Endothelial cell of umbilical vein (primary cell): Measurements from ENCODE around the gene DGLUCY. TPM values are rescaled to one million over a fixed set of nuclear protein-coding genes. Genes with fewer than 3 reads are reported as not detected.

Experiments
- BruUV-seq: library from RNA; stranded (reverse); fragments of 400-500 nt; replicated peaks from 2 replicates; lab custom pipeline; 2021; lab: Mats Ljungman, UMichigan
- CTCF ChIA-PET: fragments of 300-600, 350-600 bp; sonication (Branson Sonifier 250); formaldehyde crosslinking; loops from one replicate; lab custom pipeline; 2021; ENCODE audit warnings: antibody characterized with exemption, inconsistent platforms; lab: Charles Lee
- POLR2A ChIA-PET: fragments of 300-600, 350-600 bp; sonication (Branson Sonifier 250); formaldehyde crosslinking; loops from one replicate; lab custom pipeline; 2021; ENCODE audit warnings: antibody characterized with exemption, inconsistent platforms; lab: Charles Lee
- DNase-seq: peaks from one replicate; pipeline ENCODE4 v3.0.0-alpha.2; 2011; ENCODE audit warnings: low read depth, low spot score
- FAIRE-seq: peaks from 2 replicates; lab custom pipeline; 2011; peaks lifted over from hg19 to GRCh38; lab: Jason Lieb, UNC
- H2AFZ ChIP-seq: 2 replicates; pipeline ENCODE4 v1.6.0; 2012; ENCODE audit warnings: low read depth, low read length, control low read depth, inconsistent platforms
- H3K27ac ChIP-seq: 2 replicates; pipeline ENCODE4 v1.5.1; 2011; ENCODE audit warnings: low read depth, mild to moderate bottlenecking, control low read depth, low read length, moderate library complexity; ENCODE audit not compliant: insufficient read depth
- H3K27me3 ChIP-seq, 2 experiments: 2 replicates each; pipeline versions ENCODE4 v1.6.0 to v1.6.1; 2011; ENCODE audit warnings: low read length in 2 of 2, mixed read lengths in 1 of 2; ENCODE audit not compliant: control insufficient read depth in 2 of 2, insufficient read depth in 2 of 2
- H3K36me3 ChIP-seq, 2 experiments: 2 replicates in 1 of 2; 3 replicates in 1 of 2; pipeline ENCODE4 v1.5.1; 2011; ENCODE audit warnings: low read length in 2 of 2, mild to moderate bottlenecking in 1 of 2, moderate library complexity in 1 of 2; ENCODE audit not compliant: control insufficient read depth in 2 of 2, insufficient read depth in 2 of 2; ENCODE audit errors: extremely low read depth in 1 of 2
- H3K4me1 ChIP-seq: 3 replicates; pipeline ENCODE4 v1.5.1; 2011; ENCODE audit warnings: mild to moderate bottlenecking, low read length; ENCODE audit not compliant: control insufficient read depth, insufficient read depth; ENCODE audit errors: extremely low read depth
- H3K4me2 ChIP-seq: 2 replicates; pipeline ENCODE4 v1.6.1; 2011; ENCODE audit warnings: low read length, control low read depth, mixed read lengths; ENCODE audit not compliant: insufficient read depth
- H3K4me3 ChIP-seq, 3 experiments: fragments of 200-600 bp in 1 of 3; sonication (generic), shearing (Covaris generic) in 1 of 3; replicated peaks in 1 of 3; 2 replicates each; pipeline ENCODE4 v1.5.1; 2011 to 2016; ENCODE audit warnings: control low read depth in 3 of 3, low read length in 3 of 3, mild to moderate bottlenecking in 2 of 3, inconsistent platforms in 1 of 3, low read depth in 1 of 3, moderate library complexity in 1 of 3; ENCODE audit not compliant: insufficient read depth in 1 of 3
- H3K79me2 ChIP-seq: 2 replicates; pipeline ENCODE4 v1.6.0; 2012; ENCODE audit warnings: low read length, inconsistent platforms; ENCODE audit not compliant: control insufficient read depth, insufficient read depth
- H3K9ac ChIP-seq: replicated peaks from 2 replicates; pipeline ENCODE3; 2011; ENCODE audit warnings: low read length, control low read depth; ENCODE audit not compliant: insufficient read depth; ENCODE audit errors: extremely low read depth
- H3K9me1 ChIP-seq: replicated peaks from 3 replicates; pipeline ENCODE4 v1.6.0; 2011; ENCODE audit warnings: mild to moderate bottlenecking, low read length; ENCODE audit not compliant: control insufficient read depth, insufficient read depth; ENCODE audit errors: extremely low read depth
- H3K9me3 ChIP-seq: replicated peaks from 2 replicates; pipeline ENCODE4 v1.5.1; 2012; ENCODE audit warnings: low read length, inconsistent platforms; ENCODE audit not compliant: control insufficient read depth, insufficient read depth
- H4K20me1 ChIP-seq: replicated peaks from 2 replicates; pipeline ENCODE3; 2011; ENCODE audit warnings: mild to moderate bottlenecking, low read length; ENCODE audit not compliant: control insufficient read depth, insufficient read depth; ENCODE audit errors: extremely low read depth
- EZH2 ChIP-seq: IDR thresholded peaks from 2 replicates; pipeline ENCODE4 v1.6.1; 2012; ENCODE audit warnings: borderline replicate concordance, low read depth, mild to moderate bottlenecking, moderate library complexity, low read length, inconsistent platforms; ENCODE audit not compliant: severe bottlenecking
- FOS ChIP-seq: IDR thresholded peaks from 2 replicates; pipeline ENCODE4 v1.6.1; 2011; ENCODE audit warnings: mild to moderate bottlenecking, low read length, moderate library complexity, borderline replicate concordance; ENCODE audit not compliant: insufficient read depth
- GATA2 ChIP-seq: IDR thresholded peaks from 2 replicates; pipeline ENCODE4 v1.7.0; 2011; ENCODE audit warnings: low read depth, mild to moderate bottlenecking, moderate library complexity, mixed read lengths, low read length; ENCODE audit not compliant: insufficient read length, insufficient read depth
- JUN ChIP-seq: IDR thresholded peaks from 2 replicates; pipeline ENCODE4 v1.6.1; 2011; ENCODE audit warnings: borderline replicate concordance, low read depth; ENCODE audit not compliant: insufficient read length, insufficient read depth
- MYC ChIP-seq: IDR thresholded peaks from one replicate; pipeline ENCODE4 v1.6.1; 2011; ENCODE audit warnings: mild to moderate bottlenecking, low read depth, low read length
- POLR2A ChIP-seq: IDR thresholded peaks from 2 replicates; pipeline ENCODE4 v1.6.1; 2012; ENCODE audit warnings: low read depth, mild to moderate bottlenecking, control low read depth, low read length
- POLR2AphosphoS5 ChIP-seq: IDR thresholded peaks from 2 replicates; pipeline ENCODE4 v1.6.1; 2012; ENCODE audit warnings: low read depth, mild to moderate bottlenecking, control low read depth, low read length, moderate library complexity; ENCODE audit not compliant: insufficient read depth
- dilution Hi-C: fragments of 300-500 bp; cut with MboI; formaldehyde crosslinking; loops from one replicate; pipeline ENCODE4 v1.15.0; 2019; ENCODE audit warnings: low sequenced_read_pairs; ENCODE audit not compliant: extremely low pct_ligation_motif_present
- intact Hi-C: fragments of 100-400 bp; cut with micrococcal nuclease; formaldehyde crosslinking; loops from one replicate; pipeline ENCODE4 v1.10.0; 2022
- polyA plus RNA-seq, 4 experiments: library from polyadenylated mRNA; depleted of rRNA in 3 of 4; stranded (reverse) in 3 of 4; unstranded in 1 of 4; fragments of >200 nt; gene quantifications; 2 replicates each; pipeline versions ENCODE4 v1.2.1 to v1.2.3, GENCODE V29; 2011 to 2012; ENCODE audit warnings: missing spikeins in 1 of 4
- total RNA-seq: library from RNA; stranded (reverse); gene quantifications from 2 replicates; pipeline ENCODE4 v1.2.3, GENCODE V29; 2021
- TF ChIP-seq, protein P1 (sequence below), 2 donors: IDR thresholded peaks; 1 replicate in 1 of 2; 2 replicates in 1 of 2; pipeline ENCODE4 v1.5.1; 2011; ENCODE audit warnings: low read length in 2 of 2, mild to moderate bottlenecking in 2 of 2, moderate library complexity in 2 of 2, control low read depth in 1 of 2, inconsistent platforms in 1 of 2, low read depth in 1 of 2; ENCODE audit not compliant: insufficient read depth in 1 of 2; ENCODE audit errors: extremely low read depth in 1 of 2
- TF ChIP-seq, protein P2 (sequence below): IDR thresholded peaks from 2 replicates; pipeline ENCODE4 v1.6.1; 2011; ENCODE audit not compliant: insufficient read depth, insufficient read length

Gene DGLUCY
- total and polyA plus RNA-seq, 2 donors (not counting 3 experiments of a cell fraction or from before 2014, with no cell fraction given): 40.9 to 65.6 TPM

DNA sequence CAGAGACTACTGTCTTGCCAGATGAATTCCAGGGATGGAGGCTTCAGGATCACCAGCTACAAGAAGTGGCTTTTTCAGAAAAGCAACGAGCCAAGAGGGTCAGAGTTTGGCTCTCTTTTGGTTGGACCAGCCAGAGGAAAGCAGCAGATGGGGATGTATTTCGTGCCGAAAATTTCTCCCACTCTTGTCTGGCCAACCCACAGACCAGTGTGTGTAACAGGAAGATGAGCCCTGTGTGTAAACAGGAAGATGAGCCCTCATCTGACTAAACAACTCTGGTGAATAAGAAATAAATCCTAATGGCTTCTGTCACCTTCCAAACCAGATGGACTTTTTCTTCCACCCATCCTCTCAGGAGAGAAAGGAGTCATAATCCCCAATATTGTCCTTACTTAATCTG lies 117.6 kb downstream of the DGLUCY start:
- no peak overlapping the region for H3K4me3 ChIP-seq
- FAIRE-seq (no peak), DNase-seq (no peak)
- TF ChIP-seq, protein P1, sequence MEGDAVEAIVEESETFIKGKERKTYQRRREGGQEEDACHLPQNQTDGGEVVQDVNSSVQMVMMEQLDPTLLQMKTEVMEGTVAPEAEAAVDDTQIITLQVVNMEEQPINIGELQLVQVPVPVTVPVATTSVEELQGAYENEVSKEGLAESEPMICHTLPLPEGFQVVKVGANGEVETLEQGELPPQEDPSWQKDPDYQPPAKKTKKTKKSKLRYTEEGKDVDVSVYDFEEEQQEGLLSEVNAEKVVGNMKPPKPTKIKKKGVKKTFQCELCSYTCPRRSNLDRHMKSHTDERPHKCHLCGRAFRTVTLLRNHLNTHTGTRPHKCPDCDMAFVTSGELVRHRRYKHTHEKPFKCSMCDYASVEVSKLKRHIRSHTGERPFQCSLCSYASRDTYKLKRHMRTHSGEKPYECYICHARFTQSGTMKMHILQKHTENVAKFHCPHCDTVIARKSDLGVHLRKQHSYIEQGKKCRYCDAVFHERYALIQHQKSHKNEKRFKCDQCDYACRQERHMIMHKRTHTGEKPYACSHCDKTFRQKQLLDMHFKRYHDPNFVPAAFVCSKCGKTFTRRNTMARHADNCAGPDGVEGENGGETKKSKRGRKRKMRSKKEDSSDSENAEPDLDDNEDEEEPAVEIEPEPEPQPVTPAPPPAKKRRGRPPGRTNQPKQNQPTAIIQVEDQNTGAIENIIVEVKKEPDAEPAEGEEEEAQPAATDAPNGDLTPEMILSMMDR (IDR thresholded peaks at IDR 0.05; ENCODE audit: extremely low read depth in 1 of 2, insufficient read depth in 1 of 2, low read depth in 1 of 2, low read length in 2 of 2): no peak
- no peak for TF ChIP-seq POLR2AphosphoS5
- TF ChIP-seq JUN: no peak
- TF ChIP-seq POLR2A: no peak
- no peak for TF ChIP-seq EZH2
- TF ChIP-seq GATA2: no peak
- no peak for TF ChIP-seq FOS
- no peak for TF ChIP-seq MYC
- TF ChIP-seq, protein P2, sequence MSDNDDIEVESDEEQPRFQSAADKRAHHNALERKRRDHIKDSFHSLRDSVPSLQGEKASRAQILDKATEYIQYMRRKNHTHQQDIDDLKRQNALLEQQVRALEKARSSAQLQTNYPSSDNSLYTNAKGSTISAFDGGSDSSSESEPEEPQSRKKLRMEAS: no peak
- H3K9ac ChIP-seq: no peak overlapping the region
- no peak overlapping the region for H2AFZ ChIP-seq
- peaks cover 10% of the 10 kb centered on the region for H3K4me1 ChIP-seq
- no peak overlapping the region for H3K27ac ChIP-seq
- CTCF ChIA-PET: no interaction called here
- H3K27me3 ChIP-seq: no peaks in the 10 kb centered on the region
- H4K20me1 ChIP-seq: no peaks in the 10 kb centered on the region
- intact Hi-C loops: no loop called here
- dilution Hi-C loops: no loop called here
- H3K79me2 ChIP-seq: no peaks in the 10 kb centered on the region
- no peak overlapping the region for H3K4me2 ChIP-seq
- no peaks in the 10 kb centered on the region for H3K9me3 ChIP-seq
- no TSS peak for BruUV-seq
- H3K36me3 ChIP-seq: no peaks in the 10 kb centered on the region
- POLR2A ChIA-PET: no interaction called here
- H3K9me1 ChIP-seq: no peaks in the 10 kb centered on the region
